Psoas muscle (tissue), 8 donors: ENCODE measurements around the gene PTPRF. TPM values are rescaled to one million over a fixed set of nuclear protein-coding genes. Genes with fewer than 3 reads are reported as not detected.
A peak's percentile ranks its signal among the peaks of the same experiment; 100 is the strongest.

Experiments used
- ATAC-seq, 4 donors: fragments of 200-7000 bp; cut with Tn5 transposase; one replicate each; pipeline ENCODE4 v1.9.1; 2020; ENCODE audit warnings: moderate library complexity in 3 of 4, mild to moderate bottlenecking in 2 of 4
- DNase-seq, 2 donors: peaks; one replicate each; pipeline ENCODE4 v3.0.0-alpha.2; 2020
- H3K27ac ChIP-seq: fragments of 200-600 bp; one replicate; pipeline ENCODE4 v1.8.0; 2022
- H3K27me3 ChIP-seq, 3 donors: fragments of 200-600 bp in 1 of 3; one replicate each; pipeline versions ENCODE4 v1.6.1 to v1.8.0; 2013 to 2022; ENCODE audit warnings: low read length in 2 of 3, mild to moderate bottlenecking in 2 of 3, moderate library complexity in 1 of 3; ENCODE audit not compliant: insufficient read depth in 3 of 3
- H3K36me3 ChIP-seq, 2 donors: fragments of 200-600 bp in 1 of 2; one replicate each; pipeline versions ENCODE4 v1.6.1 to v1.8.0; 2013 to 2022; ENCODE audit warnings: low read depth in 1 of 2, mild to moderate bottlenecking in 1 of 2, moderate library complexity in 1 of 2; ENCODE audit not compliant: insufficient read depth in 1 of 2
- H3K4me1 ChIP-seq: fragments of 200-600 bp; one replicate; pipeline ENCODE4 v1.8.0; 2022
- H3K4me3 ChIP-seq: fragments of 200-600 bp; one replicate; pipeline ENCODE4 v1.8.0; 2022; ENCODE audit warnings: mild to moderate bottlenecking
- H3K9me3 ChIP-seq: fragments of 200-600 bp; one replicate; pipeline ENCODE4 v1.8.0; 2022
- CTCF ChIP-seq: fragments of 200-600 bp; IDR thresholded peaks from one replicate; pipeline ENCODE4 v1.8.0; 2022; ENCODE audit warnings: antibody characterized with exemption
- WGBS, 3 donors: extraction: QIAGEN DNeasy Blood & Tissue Kit; methylation state at CpG; one replicate each; pipeline versions ENCODE4 v1.1.6 to v1.1.7; 2013; 5-methylcytosine and 5-hydroxymethylcytosine counted together
- intact Hi-C, 2 donors: fragments of 100-400 bp; cut with DNase I; formaldehyde crosslinking; loops; one replicate each; pipeline versions ENCODE4 v1.11.0 to v1.14.2; 2022
- polyA plus RNA-seq, 3 donors: library from polyadenylated mRNA; stranded (reverse); fragments of 200-250 nt; gene quantifications; one replicate each; pipeline ENCODE4 v1.2.3, GENCODE V29; 2013
- total RNA-seq, 4 donors: library from RNA; stranded (reverse); fragmentation: NEBNext Ultra II Directional in 2 of 4; extraction: Animal tissue kit (Norgen Biotek cat#: 25700) in 2 of 4; gene quantifications; one replicate each; pipeline versions ENCODE4 v1.2.1 to v1.2.4, GENCODE V29; 2021 to 2023
- donor health status: healthy with polysubstance abuse.
- donor health status: DM: no; HTN: no; CAD: no; lungs with moderate emphysema.
- donor health status: Bipolar disorder and iron deficiency.
- donor health status: healthy.
- donor health status: DM: yes; HTN: yes; CAD: no.
- donor health status: DM: no; HTN: no; CAD: no.
- donor health status: DM: no; HTN: no; CAD: no.
- donor health status: DM: yes; HTN: yes; CAD: no.

PTPRF gene
- total and polyA plus RNA-seq, 7 donors = 0.65 to 8.9 (median 1.9) TPM

- Histone ChIP-seq H3K4me1 (no peaks in the 10 kb centered on the region), H3K27ac (no peak overlapping the region), H3K9me3 (no peaks in the 10 kb centered on the region), H3K4me3 (no peak overlapping the region), H3K27me3 (peaks cover 0 to 3% (median 0%) of the 10 kb centered on the region in 3 donors), H3K36me3 (no peaks in the 10 kb centered on the region)
- DNase-seq = no peak
- peak; percentile 21 to 83 (median 38) for ATAC-seq
- WGBS, 3 donors = 14 to 34% (median 27%) methylated on average over 6 of the region's 6 CpGs
- no peak for TF ChIP-seq CTCF
- intact Hi-C loops = no loop called here
Observed at GRCh38 chr1:43552813-43553212, 22.1 kb downstream of the PTPRF start.

GRCh38 chr1:43554444-43554992, 23.8 kb downstream of the PTPRF start:
- Histone ChIP-seq H3K27me3 (no peaks in the 10 kb centered on the region), H3K9me3 (no peaks in the 10 kb centered on the region), H3K36me3 (no peaks in the 10 kb centered on the region), H3K4me3 (no peak overlapping the region), H3K4me1 (no peaks in the 10 kb centered on the region), H3K27ac (no peak overlapping the region)
- TF ChIP-seq CTCF = no peak
- intact Hi-C loops = no loop called here
- 75 to 81% (median 76%) methylated on average over 6 of the region's 6 CpGs for WGBS, 3 donors
- no peak for DNase-seq
- ATAC-seq = no peak

GRCh38 chr1:43556782-43557181, 26.1 kb downstream of the PTPRF start:
- Histone ChIP-seq H3K27me3 (no peaks in the 10 kb centered on the region), H3K4me1 (no peaks in the 10 kb centered on the region), H3K4me3 (no peak overlapping the region), H3K27ac (no peak overlapping the region), H3K36me3 (no peaks in the 10 kb centered on the region), H3K9me3 (no peaks in the 10 kb centered on the region)
- WGBS, 3 donors = 79 to 85% (median 83%) methylated on average over 6 of the region's 6 CpGs
- DNase-seq = no peak
- no peak for TF ChIP-seq CTCF
- intact Hi-C loops = no loop called here
- ATAC-seq = no peak

GRCh38 chr1:43557744-43558245, 27.1 kb downstream of the PTPRF start:
- peak in 1 of 4 donors; percentile 44 for ATAC-seq
- H3K4me1 ChIP-seq = no peaks in the 10 kb centered on the region
- WGBS, 3 donors = 83 to 85% (median 84%) methylated on average over 9 of the region's 9 CpGs
- no peak overlapping the region for H3K4me3 ChIP-seq
- no peak overlapping the region for H3K27ac ChIP-seq
- no peak for TF ChIP-seq CTCF
- intact Hi-C loops = no loop called here
- no peak for DNase-seq
- no peaks in the 10 kb centered on the region for H3K27me3 ChIP-seq
- H3K36me3 ChIP-seq = no peaks in the 10 kb centered on the region
- no peaks in the 10 kb centered on the region for H3K9me3 ChIP-seq

GRCh38 chr1:43558346-43558841, 27.7 kb downstream of the PTPRF start:
- WGBS, 3 donors = 36 to 56% (median 46%) methylated on average over 18 to 21 of the region's 21 CpGs
- no peak overlapping the region for H3K4me3 ChIP-seq
- no peaks in the 10 kb centered on the region for H3K9me3 ChIP-seq
- ATAC-seq = no peak
- no peaks in the 10 kb centered on the region for H3K36me3 ChIP-seq
- no peak overlapping the region for H3K27ac ChIP-seq
- no peak for DNase-seq
- H3K27me3 ChIP-seq = no peaks in the 10 kb centered on the region
- H3K4me1 ChIP-seq = no peaks in the 10 kb centered on the region
- intact Hi-C loops = no loop called here
- TF ChIP-seq CTCF = no peak
